Osteoblast (primary cell): ENCODE data around the gene CPNE1. TPM values are rescaled to one million over a fixed set of nuclear protein-coding genes. Genes with fewer than 3 reads are reported as not detected.

Experiments
- DNase-seq: peaks from one replicate; pipeline ENCODE4 v3.0.0; 2011; ENCODE audit warnings: low spot score, mixed read lengths; ENCODE audit not compliant: insufficient read length; ENCODE audit errors: missing footprints
- H2AFZ ChIP-seq: 2 replicates; pipeline ENCODE4 v1.6.0; 2011; ENCODE audit warnings: mild to moderate bottlenecking, low read length
- H3K27ac ChIP-seq: 2 replicates; pipeline ENCODE4 v1.5.1; 2011; ENCODE audit warnings: mild to moderate bottlenecking, low read depth, low read length, moderate library complexity
- H3K27me3 ChIP-seq: 2 replicates; pipeline ENCODE4 v1.6.0; 2012; ENCODE audit warnings: mild to moderate bottlenecking, control low read depth, inconsistent platforms, low read length, moderate library complexity; ENCODE audit not compliant: insufficient read depth
- H3K36me3 ChIP-seq: 2 replicates; pipeline ENCODE4 v1.5.1; 2011; ENCODE audit warnings: mild to moderate bottlenecking, low read length, control low read depth, moderate library complexity; ENCODE audit not compliant: insufficient read depth
- H3K4me1 ChIP-seq: 2 replicates; pipeline ENCODE4 v1.5.1; 2011; ENCODE audit warnings: mild to moderate bottlenecking, low read length, control low read depth, moderate library complexity; ENCODE audit not compliant: insufficient read depth
- H3K4me2 ChIP-seq: 2 replicates; pipeline ENCODE4 v1.6.0; 2011; ENCODE audit warnings: mild to moderate bottlenecking, low read length; ENCODE audit not compliant: insufficient read depth
- H3K4me3 ChIP-seq: fragments of 200-600 bp; sonication (generic); 3 replicates; pipeline ENCODE4 v1.5.1; 2012; ENCODE audit warnings: mild to moderate bottlenecking, low read length, inconsistent platforms; ENCODE audit not compliant: insufficient read depth
- H3K79me2 ChIP-seq: 2 replicates; pipeline ENCODE4 v1.6.0; 2012; ENCODE audit warnings: mild to moderate bottlenecking, low read length, control low read depth, inconsistent platforms; ENCODE audit not compliant: insufficient read depth
- H3K9me3 ChIP-seq: 2 replicates; pipeline ENCODE4 v1.5.1; 2011; ENCODE audit warnings: low read depth, low read length, control low read depth
- H4K20me1 ChIP-seq: 2 replicates; pipeline ENCODE4 v1.6.0; 2012; ENCODE audit warnings: mild to moderate bottlenecking, low read length, control low read depth; ENCODE audit not compliant: insufficient read depth
- total RNA-seq: library from RNA; depleted of rRNA; stranded (reverse); fragments of >200 nt; gene quantifications from 2 replicates; pipeline ENCODE4 v1.2.3, GENCODE V29; 2012
- TF ChIP-seq, protein P1 (sequence below): IDR thresholded peaks from 2 replicates; pipeline ENCODE4 v1.5.1; 2011; ENCODE audit warnings: mild to moderate bottlenecking, low read depth, low read length, moderate library complexity; ENCODE audit errors: extremely low read depth

The CPNE1 gene
- total RNA-seq, 1 donor, result 165 TPM

DNA sequence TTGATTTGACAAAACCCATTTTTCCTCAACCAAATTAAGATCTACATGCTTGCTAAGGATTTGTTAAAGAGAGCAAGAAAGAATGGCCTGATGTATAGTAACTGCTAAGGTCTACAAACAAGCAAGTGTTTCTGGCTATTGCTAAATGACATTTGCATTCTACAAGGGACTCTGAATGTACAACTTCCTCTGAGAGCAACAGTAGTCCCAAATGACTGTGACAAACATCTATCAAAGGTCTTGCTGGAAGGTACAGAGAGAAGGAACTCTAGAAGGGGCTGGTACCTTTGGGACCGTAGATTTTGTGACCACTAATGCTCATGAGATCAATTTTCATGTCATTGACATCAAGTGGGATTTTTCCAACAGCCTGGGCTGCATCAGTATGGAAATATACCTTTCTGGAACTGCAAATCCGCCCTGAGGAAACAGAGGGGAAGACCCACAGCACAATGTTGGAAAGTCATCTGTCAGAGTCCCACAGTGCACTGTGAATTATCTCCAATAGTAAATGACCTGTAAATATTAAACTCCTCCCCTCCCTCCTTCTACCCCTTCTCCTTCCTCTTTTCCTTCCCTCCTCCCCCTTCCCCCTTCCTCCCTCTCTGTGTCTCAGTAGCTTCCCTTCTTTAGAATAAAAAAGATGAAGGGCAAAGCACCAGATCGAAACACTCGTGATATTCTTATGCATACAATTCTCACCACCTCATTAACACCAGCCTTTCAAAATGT, 15.9 kb upstream of the CPNE1 start:
- TF ChIP-seq, protein P1, sequence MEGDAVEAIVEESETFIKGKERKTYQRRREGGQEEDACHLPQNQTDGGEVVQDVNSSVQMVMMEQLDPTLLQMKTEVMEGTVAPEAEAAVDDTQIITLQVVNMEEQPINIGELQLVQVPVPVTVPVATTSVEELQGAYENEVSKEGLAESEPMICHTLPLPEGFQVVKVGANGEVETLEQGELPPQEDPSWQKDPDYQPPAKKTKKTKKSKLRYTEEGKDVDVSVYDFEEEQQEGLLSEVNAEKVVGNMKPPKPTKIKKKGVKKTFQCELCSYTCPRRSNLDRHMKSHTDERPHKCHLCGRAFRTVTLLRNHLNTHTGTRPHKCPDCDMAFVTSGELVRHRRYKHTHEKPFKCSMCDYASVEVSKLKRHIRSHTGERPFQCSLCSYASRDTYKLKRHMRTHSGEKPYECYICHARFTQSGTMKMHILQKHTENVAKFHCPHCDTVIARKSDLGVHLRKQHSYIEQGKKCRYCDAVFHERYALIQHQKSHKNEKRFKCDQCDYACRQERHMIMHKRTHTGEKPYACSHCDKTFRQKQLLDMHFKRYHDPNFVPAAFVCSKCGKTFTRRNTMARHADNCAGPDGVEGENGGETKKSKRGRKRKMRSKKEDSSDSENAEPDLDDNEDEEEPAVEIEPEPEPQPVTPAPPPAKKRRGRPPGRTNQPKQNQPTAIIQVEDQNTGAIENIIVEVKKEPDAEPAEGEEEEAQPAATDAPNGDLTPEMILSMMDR, result no peak
- no peak for DNase-seq
- Histone ChIP-seq H3K4me3 (no peak overlapping the region), H3K9me3 (no peaks in the 10 kb centered on the region), H4K20me1 (no peaks in the 10 kb centered on the region), H3K27me3 (no peaks in the 10 kb centered on the region), H3K79me2 (no peaks in the 10 kb centered on the region), H3K4me2 (no peak overlapping the region), H3K4me1 (no peaks in the 10 kb centered on the region), H3K27ac (no peak overlapping the region), H3K36me3 (peaks cover 14% of the 10 kb centered on the region), H2AFZ (no peak overlapping the region)

DNA sequence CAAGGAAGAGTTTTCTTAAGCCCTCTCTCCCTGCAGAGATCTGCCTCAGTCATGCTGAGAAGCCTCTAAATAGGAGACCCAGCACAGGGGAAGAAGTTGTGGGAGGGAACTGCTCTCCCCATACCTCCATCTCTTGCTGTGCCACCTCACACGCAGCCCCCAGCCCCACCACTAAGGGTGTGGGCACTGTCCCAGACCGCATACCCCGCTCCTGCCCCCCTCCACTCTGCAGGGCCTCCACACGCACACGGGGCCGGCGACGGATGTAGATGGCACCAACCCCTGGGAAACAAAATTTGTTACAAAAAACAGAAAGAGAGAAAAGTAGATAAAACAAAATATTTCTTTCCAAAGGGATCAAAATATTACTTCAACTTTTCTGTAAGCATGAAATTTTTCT, 10.2 kb upstream of the CPNE1 start:
- no peak for DNase-seq
- Histone ChIP-seq H3K4me1 (no peaks in the 10 kb centered on the region), H3K9me3 (no peaks in the 10 kb centered on the region), H4K20me1 (no peaks in the 10 kb centered on the region), H3K27me3 (no peaks in the 10 kb centered on the region), H3K4me3 (no peak overlapping the region), H3K79me2 (no peaks in the 10 kb centered on the region), H3K4me2 (no peak overlapping the region), H3K36me3 (peaks cover 35% of the 10 kb centered on the region), H2AFZ (no peak overlapping the region), H3K27ac (no peak overlapping the region)
- TF ChIP-seq, protein P1, result no peak

- H3K27ac ChIP-seq, result no peak overlapping the region
- H3K4me3 ChIP-seq, result no peak overlapping the region
- H3K27me3 ChIP-seq, result no peaks in the 10 kb centered on the region
- H3K9me3 ChIP-seq, result no peaks in the 10 kb centered on the region
- peaks cover 42% of the 10 kb centered on the region for H3K36me3 ChIP-seq
- H2AFZ ChIP-seq, result no peak overlapping the region
- TF ChIP-seq, protein P1, result no peak
- no peaks in the 10 kb centered on the region for H3K79me2 ChIP-seq
- H3K4me1 ChIP-seq, result no peaks in the 10 kb centered on the region
- no peak overlapping the region for H3K4me2 ChIP-seq
- DNase-seq, result peak; percentile 15
- H4K20me1 ChIP-seq, result no peaks in the 10 kb centered on the region
Measured at GRCh38 chr20:35673884-35674283, 9.2 kb upstream of the CPNE1 start.

DNA sequence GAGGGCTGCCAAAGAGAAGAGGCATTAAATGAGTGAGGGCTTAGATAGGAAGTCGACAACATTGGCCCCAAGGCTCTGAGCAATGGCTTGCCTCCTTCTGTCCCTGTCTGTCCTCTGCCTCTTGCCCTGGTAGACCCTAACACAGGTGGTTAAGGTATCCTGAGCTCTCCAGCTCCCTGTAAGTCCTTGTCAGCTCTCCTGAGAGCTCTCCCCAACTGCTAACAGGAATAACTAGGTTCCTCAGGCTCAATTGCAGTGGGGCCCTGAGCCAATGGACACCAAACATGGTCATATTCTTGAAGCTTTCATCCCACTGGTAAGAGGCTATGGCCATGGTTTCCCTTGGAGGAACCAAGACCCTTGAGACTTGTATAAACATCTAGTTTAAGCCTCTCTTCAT, 5.0 kb upstream of the CPNE1 start:
- no peak for DNase-seq
- Histone ChIP-seq H4K20me1 (no peaks in the 10 kb centered on the region), H3K27ac (no peak overlapping the region), H3K4me3 (no peak overlapping the region), H3K4me2 (no peak overlapping the region), H2AFZ (no peak overlapping the region), H3K79me2 (peaks cover 4% of the 10 kb centered on the region), H3K4me1 (no peaks in the 10 kb centered on the region), H3K9me3 (no peaks in the 10 kb centered on the region), H3K36me3 (peaks cover 42% of the 10 kb centered on the region), H3K27me3 (no peaks in the 10 kb centered on the region)
- TF ChIP-seq, protein P1, result no peak
